SK-N-MC (cell line): Measurements from ENCODE around the gene CLIP2.

ENCODE experiments used
- EZH2 ChIP-seq: fragments of 200-600 bp; sonication (generic); IDR thresholded peaks from one replicate; pipeline ENCODE4 v1.6.1; 2017; ENCODE audit warnings: antibody characterized with exemption
- FOXP2 ChIP-seq: optimal IDR thresholded peaks from 2 replicates; pipeline ENCODE3; 2011; ENCODE audit warnings: mild to moderate bottlenecking, moderate library complexity; ENCODE audit not compliant: insufficient read depth; ENCODE audit errors: extremely low read length, control extremely low read depth
- POLR2AphosphoS5 ChIP-seq: IDR thresholded peaks from 2 replicates; pipeline ENCODE4 v1.6.1; 2012; ENCODE audit warnings: mild to moderate bottlenecking, low read depth, low read length, borderline replicate concordance

- TF ChIP-seq EZH2 = no peak
- no peak for TF ChIP-seq POLR2AphosphoS5
- no peak for TF ChIP-seq FOXP2
Observed at GRCh38 chr7:74288034-74288881, 949 bp upstream of the CLIP2 start.
